ENCODE data around the gene ASPSCR1. TPM values are rescaled to one million over a fixed set of nuclear protein-coding genes. Genes with fewer than 3 reads are reported as not detected.

The ASPSCR1 gene
- total RNA-seq, 1 experiment from 2014 or later: 60.4 TPM

GRCh38 chr17:81992306-81993102 lies 15.1 kb downstream of the ASPSCR1 start (continued):
- TF ChIP-seq ZMAT4 (CRISPR knock-in tag; IDR thresholded peaks at IDR 0.05): no peak
- TF ChIP-seq PREB (CRISPR knock-in tag; IDR thresholded peaks at IDR 0.05; ENCODE audit: borderline replicate concordance): peak; percentile 61; the same call in 1 of the 2 replicates

GRCh38 chr17:81993729-81994592 lies 16.5 kb downstream of the ASPSCR1 start:
- peak; percentile 11 for DNase-seq (ENCODE audit: low spot score)
- TF ChIP-seq GABPB1 (CRISPR knock-in tag; IDR thresholded peaks at IDR 0.05): peak; percentile 31; the same call in 1 of the 2 replicates
- no peak for TF ChIP-seq NFYB (CRISPR knock-in tag; conservative IDR thresholded peaks at IDR 0.05; ENCODE audit: low read depth)

GRCh38 chr17:81994593-81995462 lies 17.4 kb downstream of the ASPSCR1 start:
- Mint-ChIP-seq H3K27me3 (ENCODE audit: low read depth) (no peaks in the 10 kb centered on the region), H3K9me3 (no peaks in the 10 kb centered on the region), H3K27ac (no peak overlapping the region), H3K36me3 (no peaks in the 10 kb centered on the region), H3K4me1 (peaks cover 21% of the 10 kb centered on the region), H3K4me3 (no peak overlapping the region)
- ChIA-PET POLR2A (no interaction called here), CTCF (interaction anchor here (1.1 to 4.2 kb wide), 8 partner anchors 10 to 39 kb away, joined by 3 to 19 read pairs (median 6); partner anchors contain the start of genes NOTUM and RAC3)
- TF ChIP-seq GABPB1 (CRISPR knock-in tag; IDR thresholded peaks at IDR 0.05): no peak; the same call in 1 of the 2 replicates
- no peak for TF ChIP-seq RELA (CRISPR knock-in tag; IDR thresholded peaks at IDR 0.05; ENCODE audit: borderline replicate concordance)
- TF ChIP-seq ZNF512 (CRISPR knock-in tag; IDR thresholded peaks at IDR 0.05; ENCODE audit: borderline replicate concordance): no peak
- no peak for TF ChIP-seq KAT7 (CRISPR knock-in tag; IDR thresholded peaks at IDR 0.05; ENCODE audit: borderline replicate concordance)
- ATAC-seq (no peak), DNase-seq (ENCODE audit: low spot score) (peak; percentile 10)

More at GRCh38 chr17:81993729-81994592, 16.5 kb downstream of the ASPSCR1 start:
- peak overlapping the region; percentile 45; the same call in 1 of the 2 replicates for H3K27ac Mint-ChIP-seq
- CTCF ChIA-PET: interaction anchor here (0.6 to 4.2 kb wide), 4 partner anchors 26 to 270 kb away, joined by 3 to 19 read pairs (median 18); partner anchors contain the start of genes NOTUM and RAC3
- POLR2A ChIA-PET: no interaction called here
- ATAC-seq: no peak
- no peaks in the 10 kb centered on the region for H3K27me3 Mint-ChIP-seq (ENCODE audit: low read depth)
- H3K9me3 Mint-ChIP-seq: no peaks in the 10 kb centered on the region
- H3K4me1 Mint-ChIP-seq: peaks cover 21% of the 10 kb centered on the region
- H3K36me3 Mint-ChIP-seq: no peaks in the 10 kb centered on the region
- no peak overlapping the region for H3K4me3 Mint-ChIP-seq

- 0 out of 2 replicates have a peak, but pooled peaks have one; percentile 17 for TF ChIP-seq CTCF (IDR thresholded peaks at IDR 0.05)
- no peak for TF ChIP-seq ZNF317 (CRISPR knock-in tag; IDR thresholded peaks at IDR 0.05; ENCODE audit: borderline replicate concordance, low read depth)
- TF ChIP-seq TP53 (CRISPR knock-in tag; IDR thresholded peaks at IDR 0.05): 0 out of 2 replicates have a peak, but pooled peaks have one; percentile 27
- Mint-ChIP-seq H3K4me1 (peaks cover 18% of the 10 kb centered on the region), H3K36me3 (no peaks in the 10 kb centered on the region), H3K9me3 (no peaks in the 10 kb centered on the region), H3K27ac (peak overlapping the region; percentile 65), H3K4me3 (no peak overlapping the region), H3K27me3 (ENCODE audit: low read depth) (no peaks in the 10 kb centered on the region)
- POLR2A ChIA-PET: no interaction called here
- CTCF ChIA-PET: interaction anchor here (0.6 to 2.7 kb wide), 25 partner anchors 9 to 156 kb away, joined by 3 to 19 read pairs (median 5); partner anchors contain the start of genes CENPX, LRRC45, MAFG and NOTUM
- DNase-seq (ENCODE audit: low spot score): peak; percentile 58
- peak; percentile 49 for ATAC-seq
These were observed 18.2 kb downstream of the ASPSCR1 start for GRCh38 chr17:81995463-81996231.
